Activated CD8-positive, alpha-beta T cell treated with anti-CD3 and anti-CD28 coated beads for 36 hours (primary cell): ENCODE measurements around the gene DHX38. TPM values are rescaled to one million over a fixed set of nuclear protein-coding genes. Genes with fewer than 3 reads are reported as not detected.

ENCODE experiments used
- ATAC-seq: fragments of 200-7000 bp; cut with Tn5 transposase; one replicate; pipeline ENCODE4 v1.10.0; 2021; ENCODE audit warnings: mild to moderate bottlenecking, moderate library complexity
- CTCF ChIA-PET: fragments of 350-600 bp; sonication (Branson Sonifier 250); formaldehyde crosslinking; loops from one replicate; lab custom pipeline; 2021; ENCODE audit warnings: antibody characterized with exemption; lab: Charles Lee
- POLR2A ChIA-PET: fragments of 350-600 bp; sonication (Branson Sonifier 250); formaldehyde crosslinking; loops from one replicate; lab custom pipeline; 2021; ENCODE audit warnings: antibody characterized with exemption; lab: Charles Lee
- DNase-seq: peaks from one replicate; pipeline ENCODE4 v3.0.0-alpha.2; 2020
- H3K27ac Mint-ChIP-seq: one replicate; pipeline ENCODE4 v1.8.0; 2021; ENCODE audit warnings: mild to moderate bottlenecking, mixed read lengths
- H3K27me3 Mint-ChIP-seq: one replicate; pipeline ENCODE4 v1.8.0; 2021; ENCODE audit warnings: mixed read lengths
- H3K36me3 Mint-ChIP-seq: one replicate; pipeline ENCODE4 v1.8.0; 2021; ENCODE audit warnings: low read depth, mixed read lengths
- H3K4me1 Mint-ChIP-seq: one replicate; pipeline ENCODE4 v1.8.0; 2021; ENCODE audit warnings: low read depth, mixed read lengths
- H3K4me3 Mint-ChIP-seq: one replicate; pipeline ENCODE4 v1.8.0; 2021; ENCODE audit warnings: mild to moderate bottlenecking, moderate library complexity, mixed read lengths
- H3K9me3 Mint-ChIP-seq: one replicate; pipeline ENCODE4 v1.8.0; 2021; ENCODE audit warnings: mixed read lengths
- intact Hi-C: fragments of 100-400 bp; cut with micrococcal nuclease; formaldehyde crosslinking; loops from one replicate; pipeline ENCODE4 v1.10.0; 2022
- total RNA-seq, 2 experiments: library from RNA; stranded (reverse); gene quantifications; one replicate each; pipeline ENCODE4 v1.2.3, GENCODE V29; 2021
- TF ChIP-seq, protein P1 (sequence below): fragments of 200-600 bp; IDR thresholded peaks from one replicate; pipeline ENCODE4 v1.8.0; 2022; ENCODE audit warnings: antibody characterized with exemption, mild to moderate bottlenecking

The DHX38 gene
- total RNA-seq, 2 experiments from 2014 or later: 70.4 to 71.8 TPM

DNA sequence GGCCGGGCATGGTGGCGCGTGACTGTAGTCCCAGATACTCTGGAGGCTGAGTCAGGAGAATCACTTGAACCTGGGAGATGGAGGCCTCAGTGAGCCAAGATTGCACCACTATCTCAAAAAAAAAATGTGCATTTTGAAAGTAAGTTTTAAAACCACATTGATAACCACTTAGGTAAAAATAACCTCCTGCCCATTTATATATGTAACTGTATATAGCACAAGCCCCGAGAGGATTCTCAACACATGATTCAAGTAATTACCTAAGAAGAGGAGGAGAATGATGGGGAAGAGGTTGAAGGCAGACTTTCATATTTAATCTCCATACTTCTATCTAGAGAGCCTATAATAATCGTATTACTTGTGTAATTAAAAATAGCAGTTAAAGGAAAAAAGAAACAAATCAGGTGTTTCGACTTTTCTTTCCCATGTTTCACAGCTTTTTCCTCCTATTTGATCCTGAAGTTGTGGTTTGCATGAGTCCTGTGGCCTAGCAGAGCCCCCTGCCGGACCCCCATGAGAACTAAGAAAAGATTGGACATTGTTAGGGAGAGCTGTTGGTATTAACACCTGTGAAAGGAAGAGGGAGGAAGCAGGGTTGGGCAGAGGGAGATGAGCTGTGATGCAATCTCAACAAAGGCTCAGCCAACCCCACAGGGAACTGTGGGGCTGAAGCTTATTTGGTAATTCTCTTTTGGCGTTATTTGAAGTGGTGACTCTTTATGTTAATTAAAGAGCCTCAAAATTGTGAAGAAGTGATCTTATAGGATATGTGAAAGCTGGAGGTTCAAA lies 56.2 kb downstream of the DHX38 start:
- Mint-ChIP-seq H3K4me1 (no peaks in the 10 kb centered on the region), H3K4me3 (no peak overlapping the region), H3K27ac (no peak overlapping the region), H3K36me3 (no peaks in the 10 kb centered on the region), H3K9me3 (peaks cover 1% of the 10 kb centered on the region), H3K27me3 (no peaks in the 10 kb centered on the region)
- ATAC-seq (no peak), DNase-seq (no peak)
- TF ChIP-seq, protein P1, sequence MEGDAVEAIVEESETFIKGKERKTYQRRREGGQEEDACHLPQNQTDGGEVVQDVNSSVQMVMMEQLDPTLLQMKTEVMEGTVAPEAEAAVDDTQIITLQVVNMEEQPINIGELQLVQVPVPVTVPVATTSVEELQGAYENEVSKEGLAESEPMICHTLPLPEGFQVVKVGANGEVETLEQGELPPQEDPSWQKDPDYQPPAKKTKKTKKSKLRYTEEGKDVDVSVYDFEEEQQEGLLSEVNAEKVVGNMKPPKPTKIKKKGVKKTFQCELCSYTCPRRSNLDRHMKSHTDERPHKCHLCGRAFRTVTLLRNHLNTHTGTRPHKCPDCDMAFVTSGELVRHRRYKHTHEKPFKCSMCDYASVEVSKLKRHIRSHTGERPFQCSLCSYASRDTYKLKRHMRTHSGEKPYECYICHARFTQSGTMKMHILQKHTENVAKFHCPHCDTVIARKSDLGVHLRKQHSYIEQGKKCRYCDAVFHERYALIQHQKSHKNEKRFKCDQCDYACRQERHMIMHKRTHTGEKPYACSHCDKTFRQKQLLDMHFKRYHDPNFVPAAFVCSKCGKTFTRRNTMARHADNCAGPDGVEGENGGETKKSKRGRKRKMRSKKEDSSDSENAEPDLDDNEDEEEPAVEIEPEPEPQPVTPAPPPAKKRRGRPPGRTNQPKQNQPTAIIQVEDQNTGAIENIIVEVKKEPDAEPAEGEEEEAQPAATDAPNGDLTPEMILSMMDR: no peak
- POLR2A ChIA-PET: interaction anchor here (1.2 kb wide), 1 partner anchor 14 kb away, joined by 3 read pairs; no protein-coding TSS in a partner anchor
- CTCF ChIA-PET: no interaction called here
- intact Hi-C loops: no loop called here

DNA sequence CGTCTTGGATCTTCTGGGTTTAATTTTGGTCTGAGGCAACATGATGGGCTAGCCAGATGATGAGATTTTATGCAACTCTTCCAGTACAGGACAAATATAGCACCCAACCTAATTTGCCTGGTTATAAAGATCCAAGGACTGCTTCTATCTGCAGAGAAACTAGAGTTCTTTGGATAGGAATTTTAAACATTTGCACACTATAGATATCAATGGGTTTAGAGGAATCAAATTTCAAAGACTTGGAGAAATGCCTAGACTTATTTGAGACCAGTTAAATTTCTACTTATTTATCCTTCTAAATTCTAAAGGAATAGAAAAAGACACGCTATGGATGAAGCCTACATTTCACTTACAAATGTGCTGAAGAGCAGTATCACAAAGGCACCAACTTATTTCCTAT lies 65.7 kb downstream of the DHX38 start:
- H3K27me3 Mint-ChIP-seq: no peaks in the 10 kb centered on the region
- ATAC-seq: no peak
- POLR2A ChIA-PET: no interaction called here
- intact Hi-C loops: no loop called here
- peaks cover 2% of the 10 kb centered on the region for H3K9me3 Mint-ChIP-seq
- H3K27ac Mint-ChIP-seq: no peak overlapping the region
- TF ChIP-seq, protein P1: no peak
- H3K4me3 Mint-ChIP-seq: no peak overlapping the region
- no peaks in the 10 kb centered on the region for H3K36me3 Mint-ChIP-seq
- CTCF ChIA-PET: no interaction called here
- no peaks in the 10 kb centered on the region for H3K4me1 Mint-ChIP-seq
- no peak for DNase-seq

DNA sequence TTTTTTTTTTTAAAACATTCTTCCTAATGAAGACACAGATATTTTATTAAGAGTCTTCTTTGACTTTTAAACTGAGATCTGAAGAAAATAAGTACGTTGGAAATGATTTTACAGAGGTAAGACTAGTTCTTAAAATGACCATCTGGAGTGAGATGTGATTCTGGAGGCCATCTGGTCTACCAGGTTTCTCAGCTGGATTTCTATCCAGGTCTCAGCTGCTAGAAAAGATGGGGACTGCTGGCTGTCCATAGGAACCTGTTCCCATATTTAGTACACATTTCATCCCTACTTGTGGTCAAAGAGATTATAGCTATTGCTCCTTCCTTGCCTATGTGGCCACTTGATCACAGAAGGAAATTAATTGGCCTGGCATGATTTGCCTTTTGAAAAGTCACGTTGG lies 66.2 kb downstream of the DHX38 start:
- no peaks in the 10 kb centered on the region for H3K36me3 Mint-ChIP-seq

DNA sequence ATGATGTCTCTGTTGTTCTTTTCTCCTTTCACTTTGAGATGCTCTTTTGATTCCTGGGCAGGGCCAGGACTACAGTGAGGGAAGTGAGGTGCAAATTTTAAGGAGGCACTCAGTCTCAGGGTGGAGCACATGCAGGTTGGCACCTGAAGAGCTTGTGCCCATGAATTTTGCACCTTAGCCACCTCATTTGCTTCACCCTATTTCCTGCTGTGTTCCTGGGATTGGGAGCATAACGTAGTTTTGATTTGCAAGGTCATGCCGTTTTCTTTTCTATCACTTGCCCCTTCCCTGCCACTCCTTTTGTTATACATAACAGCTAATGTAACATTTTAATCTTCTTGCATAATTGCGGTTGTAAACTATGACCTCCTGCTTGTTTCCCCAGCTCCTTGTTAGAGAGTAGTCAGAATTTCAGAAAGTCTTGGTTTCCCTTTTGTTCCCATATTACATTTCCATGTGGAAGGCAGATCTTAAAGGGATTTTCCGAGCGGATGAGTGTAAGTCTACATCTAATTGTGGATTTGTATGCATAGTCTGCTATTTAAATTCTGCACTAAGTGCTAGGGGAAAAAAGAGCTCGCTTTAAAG lies 68.6 kb downstream of the DHX38 start:
- ATAC-seq (no peak), DNase-seq (no peak)
- Mint-ChIP-seq H3K9me3 (peaks cover 2% of the 10 kb centered on the region), H3K36me3 (no peaks in the 10 kb centered on the region), H3K4me3 (no peak overlapping the region), H3K27me3 (no peaks in the 10 kb centered on the region), H3K4me1 (no peaks in the 10 kb centered on the region), H3K27ac (no peak overlapping the region)
- CTCF ChIA-PET: no interaction called here
- TF ChIP-seq, protein P1: no peak
- intact Hi-C loops: no loop called here
- POLR2A ChIA-PET: no interaction called here

More for the DNA sequence above, 66.2 kb downstream of the DHX38 start:
- Mint-ChIP-seq H3K4me3 (no peak overlapping the region), H3K9me3 (peaks cover 2% of the 10 kb centered on the region), H3K27me3 (no peaks in the 10 kb centered on the region), H3K27ac (no peak overlapping the region), H3K4me1 (no peaks in the 10 kb centered on the region)
- DNase-seq (no peak), ATAC-seq (no peak)
- ChIA-PET POLR2A (no interaction called here), CTCF (no interaction called here)
- intact Hi-C loops: no loop called here
- TF ChIP-seq, protein P1: no peak

Other genes with a start within 250 kb of the DHX38 start
- gene ATXN1L, start 247.9 kb upstream of the DHX38 start, total RNA-seq: 10 to 100 TPM; 13.6 to 14.9 TPM
- 1 to 10 TPM; 5.6 to 6.2 TPM for gene ZNF821, start 209.7 kb upstream of the DHX38 start, total RNA-seq
- gene IST1, start 198.3 kb upstream of the DHX38 start, total RNA-seq: 100 to 1,000 TPM; 157 to 175 TPM
- gene PKD1L3, start 93.4 kb upstream of the DHX38 start, total RNA-seq: under 1 TPM; 0.16 to 0.34 TPM
- 10 to 100 TPM; 26.5 to 26.8 TPM for gene DHODH, start 85.1 kb upstream of the DHX38 start, total RNA-seq
- not detected for gene HP, start 39.3 kb upstream of the DHX38 start, total RNA-seq
- not detected for gene HPR, start 30.6 kb upstream of the DHX38 start, total RNA-seq
- 10 to 100 TPM; 20.6 to 21.7 TPM for gene TXNL4B, start 227 bp upstream of the DHX38 start, total RNA-seq
- 1 to 10 TPM; 1.1 to 1.2 TPM for gene PMFBP1, start 78.3 kb downstream of the DHX38 start, total RNA-seq